RCC 7860 (cell line): Measurements from ENCODE around the gene KLHDC7B.

Experiments used
- DNase-seq: peaks from one replicate; pipeline ENCODE4 v3.0.0-alpha.2; 2015; ENCODE audit warnings: low spot score
- FAIRE-seq: peaks from 2 replicates; lab custom pipeline; 2012; peaks lifted over from hg19 to GRCh38; lab: Jason Lieb, UNC

The KLHDC7B gene

GRCh38 chr22:50545522-50546325, at the start of gene KLHDC7B:
Gene KLHDC7B, plus strand, starts transcription at chr22:50545899. Its CDS starts 345 bp downstream, at chr22:50546244.
- DNase-seq (no peak), FAIRE-seq (no peak)

DNA sequence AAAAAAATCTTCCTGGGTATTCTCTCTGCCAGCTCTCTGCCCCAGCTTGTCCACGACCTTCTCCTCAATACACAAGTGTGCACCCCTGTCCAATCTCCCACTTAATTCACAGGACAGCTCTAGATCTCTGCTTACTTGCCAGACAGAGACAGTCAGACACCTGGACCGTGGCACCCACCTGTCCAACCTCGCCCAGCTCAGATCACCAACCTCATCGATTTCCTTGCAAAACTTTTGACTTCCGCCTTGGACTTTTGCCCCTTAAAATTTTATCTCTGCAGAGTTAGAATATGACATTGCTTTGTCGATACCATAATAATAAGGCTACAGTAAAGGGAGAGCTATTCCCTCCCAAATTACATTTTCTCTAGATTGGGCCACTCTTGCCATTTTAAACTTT, 48.6 kb upstream of the KLHDC7B start:
- no peak for FAIRE-seq
- DNase-seq = no peak

- DNase-seq (peak; percentile 58), FAIRE-seq (no peak)
Observed at GRCh38 chr22:50498322-50498890, 47.3 kb upstream of the KLHDC7B start.

- FAIRE-seq (no peak), DNase-seq (no peak)
Observed at GRCh38 chr22:50500452-50500851, 45.2 kb upstream of the KLHDC7B start.

DNA sequence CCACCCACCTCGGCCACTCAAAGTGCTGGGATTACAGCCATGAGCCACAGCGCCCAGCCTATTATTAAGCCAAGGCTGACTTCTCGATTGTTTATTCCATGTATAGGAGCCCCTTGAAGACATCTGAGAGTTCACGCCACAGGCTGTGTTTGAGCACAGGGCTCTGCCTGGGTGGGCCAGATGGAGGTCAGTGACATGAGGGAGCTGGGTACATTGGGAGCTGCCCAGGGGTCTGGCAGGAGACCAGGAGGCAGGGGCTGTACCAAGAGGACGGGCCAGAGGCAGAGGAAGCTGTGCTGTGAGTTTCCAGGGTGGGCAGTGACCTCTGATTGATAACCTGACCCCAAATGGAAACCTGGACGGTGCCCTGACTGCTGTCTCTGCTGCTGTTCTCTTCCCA, 43.6 kb upstream of the KLHDC7B start:
- FAIRE-seq (no peak), DNase-seq (no peak)

- FAIRE-seq = no peak
- no peak for DNase-seq
Observed at GRCh38 chr22:50502628-50503474, 42.8 kb upstream of the KLHDC7B start.

DNA sequence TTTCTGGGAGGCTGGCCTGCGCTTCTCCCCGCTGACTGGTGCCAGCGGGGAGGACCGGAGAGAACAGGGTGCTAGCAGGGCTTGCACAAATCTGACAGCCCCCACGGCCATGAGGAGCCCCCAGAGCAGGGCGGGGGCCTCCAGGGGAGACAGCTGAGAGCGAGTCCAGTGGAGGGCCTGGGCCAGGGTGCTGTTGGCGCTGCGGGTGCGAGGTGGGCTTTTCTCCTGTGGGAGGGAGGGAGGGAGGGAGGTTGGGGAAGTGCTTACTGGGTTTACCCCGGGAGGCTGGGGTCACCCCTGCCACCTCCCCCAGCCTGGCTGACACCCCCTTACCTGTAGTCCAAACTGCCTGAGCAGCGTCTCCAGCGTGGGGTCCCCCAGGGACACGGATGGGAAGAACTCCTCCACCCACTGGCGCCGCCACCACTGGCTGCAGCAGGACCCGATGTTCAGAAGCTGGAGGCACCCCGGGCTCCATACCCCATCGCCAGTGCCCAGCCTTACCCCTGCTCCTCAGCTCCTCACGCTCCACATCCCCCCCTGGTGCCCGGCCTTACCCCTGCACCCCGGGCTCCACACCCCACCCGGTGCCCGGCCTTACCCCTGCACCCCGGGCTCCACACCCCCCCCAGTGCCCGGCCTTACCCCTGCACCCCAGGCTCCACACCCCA, 42.1 kb upstream of the KLHDC7B start:
- no peak for DNase-seq
- FAIRE-seq = no peak

DNA sequence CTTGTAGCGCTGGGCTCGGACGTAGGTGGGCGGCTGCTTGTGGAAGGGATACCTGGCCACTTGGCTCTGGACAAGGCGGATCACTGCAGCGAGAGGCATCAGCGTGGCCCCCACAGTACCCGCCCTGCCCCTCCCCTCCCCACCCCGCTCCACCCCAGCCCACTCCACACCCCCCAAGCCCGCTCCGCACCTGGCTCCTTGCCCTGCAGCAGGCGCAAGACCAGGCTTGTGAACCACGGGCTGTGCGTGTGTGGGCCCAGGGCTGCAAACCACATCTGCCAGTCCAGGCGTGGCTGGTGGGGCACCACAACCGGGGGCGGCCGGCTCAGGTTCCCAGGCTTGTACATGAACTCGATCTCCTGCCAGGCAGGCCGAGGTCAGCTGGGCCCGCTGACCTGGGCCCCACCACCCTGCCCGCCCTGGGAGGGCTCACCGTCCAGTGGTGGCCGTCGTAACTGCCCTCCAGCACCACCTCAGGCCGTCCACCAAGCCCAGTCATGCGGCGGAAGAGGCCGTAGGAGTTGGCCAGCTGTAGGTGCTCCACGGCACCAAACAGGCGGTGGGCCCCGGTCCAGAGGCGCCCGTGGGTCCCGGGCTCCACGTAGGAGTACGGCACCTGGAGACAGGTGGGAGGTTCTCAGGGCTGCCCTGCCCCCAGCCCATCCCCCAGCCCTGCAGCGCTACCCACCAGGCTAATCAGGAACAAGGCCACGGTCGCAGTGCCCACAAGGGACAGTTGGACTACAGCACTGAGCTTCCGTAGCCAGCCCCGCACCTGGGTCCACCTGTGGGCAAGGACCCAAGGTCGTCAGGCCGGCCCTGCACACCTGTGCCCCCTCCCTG, 41.1 kb upstream of the KLHDC7B start:
- DNase-seq (no peak), FAIRE-seq (no peak)

DNA sequence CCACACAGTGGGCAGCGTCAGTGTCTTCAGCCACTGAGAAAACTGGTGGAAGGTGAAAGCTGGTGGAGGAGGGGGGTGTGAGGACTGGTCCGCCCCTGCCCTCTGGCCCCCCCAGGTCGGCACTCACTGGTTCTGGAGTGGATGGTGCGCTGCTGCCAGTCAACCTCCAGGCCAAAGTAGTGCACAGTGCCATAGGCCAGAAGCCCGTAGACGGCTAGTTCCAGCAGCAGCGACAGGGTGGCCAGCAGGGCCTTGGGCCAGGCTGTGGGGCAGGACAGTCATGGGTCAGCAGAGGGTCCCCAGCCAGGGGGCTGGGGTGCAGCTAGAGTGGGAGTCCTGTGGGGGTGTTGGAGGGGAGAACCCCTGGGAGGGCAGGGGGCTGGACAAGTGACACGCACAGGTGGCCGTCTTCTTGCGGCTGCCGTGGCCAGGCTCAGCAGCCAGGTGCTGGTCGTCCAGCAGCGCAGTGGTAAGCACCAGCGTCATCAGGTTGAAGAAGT, 40.4 kb upstream of the KLHDC7B start:
- FAIRE-seq (no peak), DNase-seq (no peak)

GRCh38 chr22:50505776-50506610, 39.7 kb upstream of the KLHDC7B start:
- no peak for FAIRE-seq
- no peak for DNase-seq

DNA sequence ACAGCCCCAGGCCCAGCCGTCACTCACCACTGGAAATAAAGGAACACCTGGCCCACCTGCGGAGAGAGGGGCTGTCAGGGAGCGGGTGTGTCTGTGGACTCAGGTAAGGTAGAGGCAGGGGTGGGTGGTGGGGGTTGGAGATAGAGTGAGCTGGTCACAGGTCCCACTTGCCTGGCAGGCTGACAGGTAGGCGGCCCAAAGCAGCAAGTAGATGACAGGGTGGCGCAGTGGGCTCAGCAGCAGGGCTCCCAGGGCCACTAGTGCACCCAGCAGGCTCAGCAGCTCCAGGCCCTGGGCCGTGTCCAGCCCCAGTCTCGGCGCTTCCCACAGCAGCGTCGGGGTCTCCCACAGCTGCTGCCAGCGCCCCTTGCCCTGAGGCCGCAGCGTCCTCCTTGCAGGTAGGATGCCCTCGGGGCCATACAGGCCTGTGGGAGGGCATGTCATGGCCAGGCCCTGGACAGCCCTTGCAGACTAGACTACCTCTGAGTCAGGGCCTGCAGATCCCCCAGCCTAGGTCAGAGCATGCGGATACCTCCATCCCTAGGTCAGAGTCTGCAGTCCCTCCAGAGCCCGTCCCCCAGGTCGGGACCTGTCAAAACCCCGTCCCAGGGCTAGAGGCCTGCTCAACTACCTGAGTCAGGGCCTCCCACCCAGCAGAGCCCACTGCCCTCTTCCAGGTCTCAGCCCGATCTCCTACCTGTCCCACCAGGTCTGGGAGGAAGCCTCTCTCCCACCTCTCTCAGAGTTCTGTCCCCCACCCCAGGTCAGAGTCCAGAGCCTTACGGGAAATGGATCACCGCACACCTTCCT, 38.9 kb upstream of the KLHDC7B start:
- FAIRE-seq = no peak
- DNase-seq = peak; percentile 10

- no peak for DNase-seq
- no peak for FAIRE-seq
Observed at GRCh38 chr22:50507421-50507990, 38.2 kb upstream of the KLHDC7B start, which contains the start of gene LMF2. Gene LMF2, minus strand, starts transcription at chr22:50507702. Its CDS starts 27 bp downstream, at chr22:50507675.

- peak; percentile 89 for DNase-seq
- FAIRE-seq = no peak
Observed at GRCh38 chr22:50507991-50508884, 37.5 kb upstream of the KLHDC7B start, which contains the start of gene NCAPH2. Gene NCAPH2, plus strand, starts transcription at chr22:50508224. Its CDS starts 114 bp downstream, at chr22:50508338.

- DNase-seq = no peak
- no peak for FAIRE-seq
Observed at GRCh38 chr22:50508897-50509296, 36.8 kb upstream of the KLHDC7B start.

DNA sequence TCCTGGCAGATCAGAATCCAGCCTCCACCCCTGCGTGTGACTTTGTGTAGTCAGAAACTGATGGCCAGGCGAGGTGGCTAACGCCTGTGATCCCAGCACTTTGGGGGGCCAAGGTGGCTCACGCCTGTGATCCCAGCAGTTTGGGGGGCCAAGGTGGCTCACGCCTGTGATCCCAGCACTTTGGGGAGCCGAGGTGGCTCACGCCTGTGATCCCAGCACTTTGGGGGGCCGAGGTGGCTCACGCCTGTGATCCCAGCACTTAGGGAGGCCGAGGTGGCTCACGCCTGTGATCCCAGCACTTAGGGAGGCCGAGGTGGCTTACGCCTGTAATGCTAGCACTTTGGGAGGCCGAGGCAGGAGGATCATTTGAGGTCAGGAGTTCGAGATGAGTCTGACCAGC, 32.5 kb upstream of the KLHDC7B start:
- no peak for FAIRE-seq
- DNase-seq = no peak

GRCh38 chr22:50516068-50516467, 29.6 kb upstream of the KLHDC7B start:
- no peak for DNase-seq
- FAIRE-seq = no peak

GRCh38 chr22:50516891-50517290, 28.8 kb upstream of the KLHDC7B start:
- no peak for FAIRE-seq
- no peak for DNase-seq
